Measurements from ENCODE around the gene SLC25A30. TPM values are rescaled to one million over a fixed set of nuclear protein-coding genes. Genes with fewer than 3 reads are reported as not detected.

The SLC25A30 gene
- total and polyA plus RNA-seq, 9 of the 15 experiments (the other 6 are each of a cell fraction or from before 2014, with no cell fraction given) = 1.1 to 11.1 (median 5.6) TPM

DNA sequence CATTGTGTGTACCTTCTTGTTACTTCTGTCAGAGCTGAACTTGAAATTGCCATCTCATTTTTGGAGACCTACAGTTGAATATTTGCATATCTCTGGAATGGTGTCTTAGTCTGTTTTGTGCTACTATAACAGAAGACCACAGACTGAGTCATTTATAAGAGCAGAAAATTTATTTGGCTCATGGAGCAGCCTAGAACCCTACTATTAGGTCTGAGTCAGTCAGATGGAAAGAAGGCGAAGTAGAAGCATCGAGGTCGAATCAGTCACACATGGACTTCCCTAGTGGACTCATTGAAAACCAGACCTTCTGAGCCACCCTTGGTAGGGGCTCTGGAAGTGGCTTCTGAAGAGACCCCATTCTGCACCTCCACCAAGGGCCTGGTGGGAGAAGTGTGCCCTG, 43.3 kb downstream of the SLC25A30 start:
- peaks cover 6 to 17% of the 10 kb centered on the region in 2 experiments; a peak in 4 of 5 replicates for H3K4me1 ChIP-seq (replicated peaks in 1 of 2; ENCODE audit: control insufficient read depth in 2 of 2, insufficient read depth in 2 of 2, low read length in 2 of 2)
- 64% methylated on average over 3 of the region's 3 CpGs for WGBS (ENCODE audit: insufficient coverage, low coverage, missing lambda C conversion rate)
- H3K27ac ChIP-seq (ENCODE audit: extremely low read depth, low read depth, low read length) = no peak overlapping the region
- intact Hi-C loops (cut with micrococcal nuclease) = loop anchor here (5.0 to 10.0 kb wide), 2 partner anchors 90 to 342 kb away; partner anchors contain the start of gene COG3
- ChIA-PET POLR2A (no interaction called here), CTCF (ENCODE audit: low intra/inter-chr PET ratio) (no interaction called here)
- TF ChIP-seq MCM5 (IDR thresholded peaks at IDR 0.05; ENCODE audit: low read depth) (no peak), WHSC1 (IDR thresholded peaks at IDR 0.05; ENCODE audit: low read length) (no peak), DEAF1 (CRISPR knock-in tag; IDR thresholded peaks at IDR 0.05) (no peak), CHD1 (IDR thresholded peaks at IDR 0.05; ENCODE audit: low read length) (no peak), GABPA (tag; conservative IDR thresholded peaks at IDR 0.05; ENCODE audit: low read depth) (no peak), ZFP36 (IDR thresholded peaks at IDR 0.05; ENCODE audit: low read depth, low read length, partially characterized antibody) (no peak), ZNF589 (CRISPR knock-in tag; IDR thresholded peaks at IDR 0.05; ENCODE audit: low read depth) (no peak), ESRRB (CRISPR knock-in tag; IDR thresholded peaks at IDR 0.05; ENCODE audit: borderline replicate concordance) (no peak), TAF15 (IDR thresholded peaks at IDR 0.05; ENCODE audit: low read depth, low read length) (no peak), NR3C1 (CRISPR knock-in tag; IDR thresholded peaks at IDR 0.05) (no peak), ZNF224 (CRISPR knock-in tag; IDR thresholded peaks at IDR 0.05) (no peak), SIX5 (IDR thresholded peaks at IDR 0.05; ENCODE audit: borderline replicate concordance in 1 of 2, insufficient read depth in 1 of 2, low read depth in 1 of 2, low read length in 2 of 2) (no peak), ZBTB12 (CRISPR knock-in tag; IDR thresholded peaks at IDR 0.05) (no peak), CBFA2T2 (conservative IDR thresholded peaks at IDR 0.05) (no peak)
- no peak overlapping the region; a peak in 1 of 4 replicates for H3K9ac ChIP-seq (ENCODE audit: insufficient read depth in 1 of 2, low read depth in 2 of 2, low read length in 2 of 2)
- in situ Hi-C loops (cut with MboI) = loop anchor here (25.0 kb wide), 1 partner anchor 337 kb away; the partner anchor contains the start of gene CBY2
- ATAC-seq = no peak
- H3K27me3 ChIP-seq (ENCODE audit: control insufficient read depth in 2 of 2, insufficient read depth in 2 of 2, low read length in 2 of 2) = no peaks in the 10 kb centered on the region
- no TSS peak for BruUV-seq (replicated peaks)
- H3K9me1 ChIP-seq (ENCODE audit: control insufficient read depth, insufficient read depth, low read length) = no peaks in the 10 kb centered on the region
- no peaks in the 10 kb centered on the region for H3K79me2 ChIP-seq (ENCODE audit: control insufficient read depth, insufficient read depth, low read length)
- no peak overlapping the region for H2AFZ ChIP-seq (ENCODE audit: low read depth, low read length)
- H4K20me1 ChIP-seq (replicated peaks; ENCODE audit: control insufficient read depth, insufficient read depth, low read length) = no peaks in the 10 kb centered on the region
- no peaks in the 10 kb centered on the region for H3K36me3 ChIP-seq (ENCODE audit: control insufficient read depth, insufficient read depth, low read length)
- H3K4me2 ChIP-seq (ENCODE audit: insufficient read depth, low read length) = no peak overlapping the region
- H3K9me3 ChIP-seq (replicated peaks; ENCODE audit: control insufficient read depth, insufficient read depth, low read depth, low read length) = no peaks in the 10 kb centered on the region
- DNase-seq (ENCODE audit: extremely low read depth in 1 of 4, low spot score in 3 of 4) = no peak
- H3K4me3 ChIP-seq = no peak overlapping the region
- no peak for FAIRE-seq

Data from K562 (cell line).